ENCODE results near the gene FARP1.

The FARP1 gene

GRCh38 chr13:98452851-98453843 lies 310.3 kb downstream of the FARP1 start:
- no peak overlapping the region for H3K27ac ChIP-seq (ENCODE audit: poor library complexity, severe bottlenecking)
- DNase-seq (ENCODE audit: low spot score) (no peak), ATAC-seq (ENCODE audit: low read depth) (no peak)
- peaks cover 91% of the 10 kb centered on the region for H3K36me3 ChIP-seq (ENCODE audit: low read depth)
- H3K9me3 ChIP-seq (ENCODE audit: severe bottlenecking): no peaks in the 10 kb centered on the region
- H3K27me3 ChIP-seq (ENCODE audit: insufficient read depth, poor library complexity, severe bottlenecking): no peaks in the 10 kb centered on the region
- no peaks in the 10 kb centered on the region for H3K4me1 ChIP-seq (ENCODE audit: insufficient read depth, poor library complexity, severe bottlenecking)
- TF ChIP-seq, protein P1, sequence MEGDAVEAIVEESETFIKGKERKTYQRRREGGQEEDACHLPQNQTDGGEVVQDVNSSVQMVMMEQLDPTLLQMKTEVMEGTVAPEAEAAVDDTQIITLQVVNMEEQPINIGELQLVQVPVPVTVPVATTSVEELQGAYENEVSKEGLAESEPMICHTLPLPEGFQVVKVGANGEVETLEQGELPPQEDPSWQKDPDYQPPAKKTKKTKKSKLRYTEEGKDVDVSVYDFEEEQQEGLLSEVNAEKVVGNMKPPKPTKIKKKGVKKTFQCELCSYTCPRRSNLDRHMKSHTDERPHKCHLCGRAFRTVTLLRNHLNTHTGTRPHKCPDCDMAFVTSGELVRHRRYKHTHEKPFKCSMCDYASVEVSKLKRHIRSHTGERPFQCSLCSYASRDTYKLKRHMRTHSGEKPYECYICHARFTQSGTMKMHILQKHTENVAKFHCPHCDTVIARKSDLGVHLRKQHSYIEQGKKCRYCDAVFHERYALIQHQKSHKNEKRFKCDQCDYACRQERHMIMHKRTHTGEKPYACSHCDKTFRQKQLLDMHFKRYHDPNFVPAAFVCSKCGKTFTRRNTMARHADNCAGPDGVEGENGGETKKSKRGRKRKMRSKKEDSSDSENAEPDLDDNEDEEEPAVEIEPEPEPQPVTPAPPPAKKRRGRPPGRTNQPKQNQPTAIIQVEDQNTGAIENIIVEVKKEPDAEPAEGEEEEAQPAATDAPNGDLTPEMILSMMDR (IDR thresholded peaks at IDR 0.05; ENCODE audit: poor library complexity, severe bottlenecking): no peak
- H3K4me3 ChIP-seq (ENCODE audit: severe bottlenecking): no peak overlapping the region

DNA sequence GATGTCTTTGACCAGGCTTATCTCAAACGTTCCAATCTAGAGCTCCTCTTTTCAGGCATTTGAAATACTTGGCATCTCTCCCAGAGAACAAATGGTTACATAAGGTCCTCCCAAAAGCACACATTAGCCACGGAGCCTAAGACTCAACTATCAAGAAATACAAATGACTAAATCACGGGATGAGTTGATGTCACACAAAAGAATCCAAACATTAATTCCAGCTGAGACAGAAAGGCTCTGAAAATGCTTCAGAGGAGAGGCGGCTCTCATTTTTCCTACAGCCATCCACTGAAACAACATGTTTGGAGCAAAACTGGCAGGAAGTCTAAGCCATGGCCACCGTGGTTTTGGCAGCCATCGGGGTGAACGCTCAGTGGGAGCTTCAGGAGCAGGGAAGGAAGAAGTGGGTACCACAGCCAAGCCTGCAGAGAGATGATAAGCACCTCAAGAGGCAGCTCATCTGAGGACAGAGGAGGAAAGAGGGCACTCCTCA lies 311.5 kb downstream of the FARP1 start:
- H3K4me1 ChIP-seq (ENCODE audit: insufficient read depth, poor library complexity, severe bottlenecking): no peaks in the 10 kb centered on the region
- H3K4me3 ChIP-seq (ENCODE audit: severe bottlenecking): no peak overlapping the region
- peak overlapping the region; percentile 27 for H3K27ac ChIP-seq (ENCODE audit: poor library complexity, severe bottlenecking)
- TF ChIP-seq, protein P1 (IDR thresholded peaks at IDR 0.05; ENCODE audit: poor library complexity, severe bottlenecking): no peak
- peaks cover 87% of the 10 kb centered on the region for H3K36me3 ChIP-seq (ENCODE audit: low read depth)
- H3K9me3 ChIP-seq (ENCODE audit: severe bottlenecking): no peaks in the 10 kb centered on the region
- no peak for DNase-seq (ENCODE audit: low spot score)
- no peaks in the 10 kb centered on the region for H3K27me3 ChIP-seq (ENCODE audit: insufficient read depth, poor library complexity, severe bottlenecking)
- peak; percentile 52 for ATAC-seq (ENCODE audit: low read depth)

DNA sequence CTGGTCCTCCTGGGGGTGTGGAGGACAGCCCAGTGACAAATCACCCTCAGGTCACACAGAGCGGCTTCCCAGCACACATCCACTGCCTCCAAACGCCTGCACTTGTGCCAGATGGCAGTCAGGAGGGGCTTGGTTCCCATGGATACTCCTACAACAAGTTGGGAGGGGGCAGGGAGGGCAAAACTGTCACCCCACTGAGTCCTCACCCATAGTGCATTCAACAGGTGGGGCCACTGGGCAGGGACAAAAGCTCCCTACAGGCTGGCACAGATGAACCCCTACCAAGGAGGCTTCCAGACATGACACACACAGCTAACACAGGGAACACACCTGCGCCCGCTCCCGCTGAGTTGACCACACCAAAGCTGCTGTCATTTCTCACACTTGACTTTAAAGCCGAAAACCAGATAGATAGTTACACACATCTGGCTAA lies 313.5 kb downstream of the FARP1 start:
- ATAC-seq (ENCODE audit: low read depth) (no peak), DNase-seq (ENCODE audit: low spot score) (peak; percentile 30)
- Histone ChIP-seq H3K27ac (ENCODE audit: poor library complexity, severe bottlenecking) (no peak overlapping the region), H3K4me3 (ENCODE audit: severe bottlenecking) (no peak overlapping the region), H3K27me3 (ENCODE audit: insufficient read depth, poor library complexity, severe bottlenecking) (no peaks in the 10 kb centered on the region), H3K9me3 (ENCODE audit: severe bottlenecking) (no peaks in the 10 kb centered on the region), H3K4me1 (ENCODE audit: insufficient read depth, poor library complexity, severe bottlenecking) (no peaks in the 10 kb centered on the region), H3K36me3 (ENCODE audit: low read depth) (peaks cover 84% of the 10 kb centered on the region)
- TF ChIP-seq, protein P1 (IDR thresholded peaks at IDR 0.05; ENCODE audit: poor library complexity, severe bottlenecking): no peak

DNA sequence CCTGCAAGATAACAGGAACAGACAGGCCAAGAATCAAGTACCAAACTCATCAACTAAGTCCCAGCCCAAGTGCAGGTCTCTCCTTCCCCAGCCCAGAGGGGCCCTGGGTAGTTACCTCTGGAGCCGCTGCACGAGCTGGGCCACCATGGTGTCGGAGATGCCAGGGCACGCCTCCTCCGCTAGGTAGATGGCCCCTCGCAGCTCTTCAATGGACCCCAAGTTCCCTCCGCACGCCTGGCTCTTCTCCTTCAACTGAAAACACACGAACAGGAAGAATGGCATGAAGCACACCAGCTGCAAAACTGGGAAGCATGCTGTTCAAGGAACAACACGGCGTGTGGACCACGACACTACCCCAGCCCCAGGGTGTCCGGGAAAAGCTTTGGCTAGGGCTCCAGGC lies 314.2 kb downstream of the FARP1 start:
- H3K27ac ChIP-seq (ENCODE audit: poor library complexity, severe bottlenecking): no peak overlapping the region
- peak; percentile 35 for DNase-seq (ENCODE audit: low spot score)
- no peak for ATAC-seq (ENCODE audit: low read depth)
- no peaks in the 10 kb centered on the region for H3K4me1 ChIP-seq (ENCODE audit: insufficient read depth, poor library complexity, severe bottlenecking)
- H3K36me3 ChIP-seq (ENCODE audit: low read depth): peaks cover 84% of the 10 kb centered on the region
- TF ChIP-seq, protein P1 (IDR thresholded peaks at IDR 0.05; ENCODE audit: poor library complexity, severe bottlenecking): no peak
- no peak overlapping the region for H3K4me3 ChIP-seq (ENCODE audit: severe bottlenecking)
- H3K9me3 ChIP-seq (ENCODE audit: severe bottlenecking): no peaks in the 10 kb centered on the region
- no peaks in the 10 kb centered on the region for H3K27me3 ChIP-seq (ENCODE audit: insufficient read depth, poor library complexity, severe bottlenecking)

Measured in RWPE2 (cell line).